Panc1 (cell line): ENCODE results near the gene CHRNA7. TPM values are rescaled to one million over a fixed set of nuclear protein-coding genes. Genes with fewer than 3 reads are reported as not detected.

Source experiments
- ATAC-seq: fragments of 200-7000 bp; cut with Tn5 transposase; 2 replicates; pipeline ENCODE4 v1.9.1; 2020; ENCODE audit warnings: mild to moderate bottlenecking, moderate library complexity
- BruUV-seq: library from RNA; stranded (reverse); fragments of 400-500 nt; replicated peaks from 2 replicates; lab custom pipeline; 2021; lab: Mats Ljungman, UMichigan
- CTCF ChIA-PET: fragments of 300-600 bp; sonication (Branson Sonifier 250); formaldehyde crosslinking; loops from one replicate; lab custom pipeline; 2022; ENCODE audit warnings: antibody characterized with exemption; lab: Charles Lee
- POLR2A ChIA-PET: fragments of 300-600 bp; sonication (Branson Sonifier 250); formaldehyde crosslinking; loops from one replicate; lab custom pipeline; 2022; ENCODE audit warnings: antibody characterized with exemption; lab: Charles Lee
- DNase-seq: peaks from one replicate; pipeline ENCODE4 v3.0.0-alpha.2; 2010; ENCODE audit warnings: low read depth, low spot score
- H3K27ac ChIP-seq: 2 replicates; pipeline ENCODE4 v1.5.1; 2011; ENCODE audit warnings: mild to moderate bottlenecking, low read length, inconsistent platforms
- H3K27me3 ChIP-seq: fragments of 200-500 bp; sonication (Bioruptor generic); 2 replicates; pipeline ENCODE4 v1.6.0; 2014; ENCODE audit warnings: low read length, inconsistent platforms; ENCODE audit not compliant: control insufficient read depth, insufficient read depth
- H3K36me3 ChIP-seq: fragments of 200-500 bp; sonication (Bioruptor generic); 2 replicates; pipeline ENCODE4 v1.5.1; 2014; ENCODE audit warnings: inconsistent platforms, mild to moderate bottlenecking, low read length, moderate library complexity; ENCODE audit not compliant: control insufficient read depth, insufficient read depth
- H3K4me1 ChIP-seq: 2 replicates; pipeline ENCODE4 v1.5.1; 2011; ENCODE audit warnings: inconsistent platforms, mild to moderate bottlenecking, low read length, moderate library complexity; ENCODE audit not compliant: control insufficient read depth, insufficient read depth
- H3K4me3 ChIP-seq, 2 experiments: 2 replicates each; pipeline ENCODE4 v1.5.1; 2011 to 2012; ENCODE audit warnings: low read depth in 2 of 2, low read length in 2 of 2, mild to moderate bottlenecking in 2 of 2, inconsistent platforms in 1 of 2, moderate library complexity in 1 of 2
- H3K9me3 ChIP-seq: fragments of 200-500 bp; sonication (Bioruptor generic); 2 replicates; pipeline ENCODE4 v1.5.1; 2014; ENCODE audit warnings: low read depth, mild to moderate bottlenecking, inconsistent platforms, low read length, moderate library complexity; ENCODE audit not compliant: control insufficient read depth, insufficient read depth
- POLR2AphosphoS5 ChIP-seq: IDR thresholded peaks from 2 replicates; pipeline ENCODE4 v1.6.1; 2012; ENCODE audit warnings: mild to moderate bottlenecking, low read depth, low read length, moderate library complexity
- SIN3A ChIP-seq: IDR thresholded peaks from 2 replicates; pipeline ENCODE4 v1.6.1; 2012; ENCODE audit warnings: low read depth, mild to moderate bottlenecking, low read length, moderate library complexity, borderline replicate concordance; ENCODE audit not compliant: insufficient read depth
- TCF7L2 ChIP-seq: IDR thresholded peaks from 2 replicates; pipeline ENCODE4 v1.6.1; 2011; ENCODE audit warnings: mild to moderate bottlenecking, low read depth, low read length, inconsistent platforms
- in situ Hi-C: cut with HindIII; loops from 2 replicates; pipeline ENCODE4 v1.10.0; 2016; ENCODE audit warnings: low sequenced_read_pairs, low pct_unique_long_range_greater_than_20kb
- intact Hi-C: fragments of 100-400 bp; cut with micrococcal nuclease; formaldehyde crosslinking; loops from one replicate; pipeline ENCODE4 v1.10.0; 2022; ENCODE audit not compliant: unreplicated experiment
- total RNA-seq: library from RNA; stranded (reverse); gene quantifications from one replicate; pipeline ENCODE4 v1.2.1, GENCODE V29; 2021; ENCODE audit not compliant: unreplicated experiment
- TF ChIP-seq, protein P1 (sequence below): fragments of 450-650 bp; IDR thresholded peaks from 2 replicates; pipeline ENCODE4 v1.5.1; 2017; ENCODE audit warnings: mild to moderate bottlenecking
- TF ChIP-seq, protein P2 (sequence below), 2 experiments: IDR thresholded peaks; 2 replicates each; pipeline ENCODE4 v1.6.1; 2011 to 2012; ENCODE audit warnings: low read depth in 2 of 2, control low read depth in 1 of 2, low read length in 1 of 2, mild to moderate bottlenecking in 1 of 2, moderate library complexity in 1 of 2; ENCODE audit not compliant: insufficient read depth in 1 of 2

The CHRNA7 gene
- total RNA-seq, 1 experiment from 2014 or later = 3.3 TPM

GRCh38 chr15:32028921-32029320 lies 1.4 kb upstream of the CHRNA7 start:
- Histone ChIP-seq H3K27ac (no peak overlapping the region), H3K4me3 (no peak overlapping the region), H3K4me1 (no peaks in the 10 kb centered on the region), H3K9me3 (no peaks in the 10 kb centered on the region), H3K36me3 (peaks cover 2% of the 10 kb centered on the region; the same call in 1 of the 2 replicates), H3K27me3 (peaks cover 21% of the 10 kb centered on the region)
- intact Hi-C loops = no loop called here
- TF ChIP-seq TCF7L2 (no peak), POLR2AphosphoS5 (no peak), SIN3A (no peak)
- TF ChIP-seq, protein P1, sequence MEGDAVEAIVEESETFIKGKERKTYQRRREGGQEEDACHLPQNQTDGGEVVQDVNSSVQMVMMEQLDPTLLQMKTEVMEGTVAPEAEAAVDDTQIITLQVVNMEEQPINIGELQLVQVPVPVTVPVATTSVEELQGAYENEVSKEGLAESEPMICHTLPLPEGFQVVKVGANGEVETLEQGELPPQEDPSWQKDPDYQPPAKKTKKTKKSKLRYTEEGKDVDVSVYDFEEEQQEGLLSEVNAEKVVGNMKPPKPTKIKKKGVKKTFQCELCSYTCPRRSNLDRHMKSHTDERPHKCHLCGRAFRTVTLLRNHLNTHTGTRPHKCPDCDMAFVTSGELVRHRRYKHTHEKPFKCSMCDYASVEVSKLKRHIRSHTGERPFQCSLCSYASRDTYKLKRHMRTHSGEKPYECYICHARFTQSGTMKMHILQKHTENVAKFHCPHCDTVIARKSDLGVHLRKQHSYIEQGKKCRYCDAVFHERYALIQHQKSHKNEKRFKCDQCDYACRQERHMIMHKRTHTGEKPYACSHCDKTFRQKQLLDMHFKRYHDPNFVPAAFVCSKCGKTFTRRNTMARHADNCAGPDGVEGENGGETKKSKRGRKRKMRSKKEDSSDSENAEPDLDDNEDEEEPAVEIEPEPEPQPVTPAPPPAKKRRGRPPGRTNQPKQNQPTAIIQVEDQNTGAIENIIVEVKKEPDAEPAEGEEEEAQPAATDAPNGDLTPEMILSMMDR = no peak
- TF ChIP-seq, protein P2, sequence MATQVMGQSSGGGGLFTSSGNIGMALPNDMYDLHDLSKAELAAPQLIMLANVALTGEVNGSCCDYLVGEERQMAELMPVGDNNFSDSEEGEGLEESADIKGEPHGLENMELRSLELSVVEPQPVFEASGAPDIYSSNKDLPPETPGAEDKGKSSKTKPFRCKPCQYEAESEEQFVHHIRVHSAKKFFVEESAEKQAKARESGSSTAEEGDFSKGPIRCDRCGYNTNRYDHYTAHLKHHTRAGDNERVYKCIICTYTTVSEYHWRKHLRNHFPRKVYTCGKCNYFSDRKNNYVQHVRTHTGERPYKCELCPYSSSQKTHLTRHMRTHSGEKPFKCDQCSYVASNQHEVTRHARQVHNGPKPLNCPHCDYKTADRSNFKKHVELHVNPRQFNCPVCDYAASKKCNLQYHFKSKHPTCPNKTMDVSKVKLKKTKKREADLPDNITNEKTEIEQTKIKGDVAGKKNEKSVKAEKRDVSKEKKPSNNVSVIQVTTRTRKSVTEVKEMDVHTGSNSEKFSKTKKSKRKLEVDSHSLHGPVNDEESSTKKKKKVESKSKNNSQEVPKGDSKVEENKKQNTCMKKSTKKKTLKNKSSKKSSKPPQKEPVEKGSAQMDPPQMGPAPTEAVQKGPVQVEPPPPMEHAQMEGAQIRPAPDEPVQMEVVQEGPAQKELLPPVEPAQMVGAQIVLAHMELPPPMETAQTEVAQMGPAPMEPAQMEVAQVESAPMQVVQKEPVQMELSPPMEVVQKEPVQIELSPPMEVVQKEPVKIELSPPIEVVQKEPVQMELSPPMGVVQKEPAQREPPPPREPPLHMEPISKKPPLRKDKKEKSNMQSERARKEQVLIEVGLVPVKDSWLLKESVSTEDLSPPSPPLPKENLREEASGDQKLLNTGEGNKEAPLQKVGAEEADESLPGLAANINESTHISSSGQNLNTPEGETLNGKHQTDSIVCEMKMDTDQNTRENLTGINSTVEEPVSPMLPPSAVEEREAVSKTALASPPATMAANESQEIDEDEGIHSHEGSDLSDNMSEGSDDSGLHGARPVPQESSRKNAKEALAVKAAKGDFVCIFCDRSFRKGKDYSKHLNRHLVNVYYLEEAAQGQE (IDR thresholded peaks at IDR 0.05; ENCODE audit: insufficient read depth in 1 of 2, low read depth in 2 of 2, low read length in 1 of 2) = no peak
- in situ Hi-C loops = no loop called here
- no peak for ATAC-seq
- CTCF ChIA-PET = interaction anchor here (0.5 to 1.3 kb wide), 2 partner anchors 51 to 294 kb away, joined by 3 to 5 read pairs; no protein-coding TSS in a partner anchor
- POLR2A ChIA-PET = no interaction called here
- no peak for DNase-seq
- BruUV-seq = no TSS peak

GRCh38 chr15:32029409-32029861 lies 880 bp upstream of the CHRNA7 start:
- ChIA-PET POLR2A (no interaction called here), CTCF (interaction anchor here (0.5 to 1.3 kb wide), 4 partner anchors 40 to 294 kb away, joined by 3 to 5 read pairs (median 3); no protein-coding TSS in a partner anchor)

More at GRCh38 chr15:32029409-32029861, 880 bp upstream of the CHRNA7 start:
- ATAC-seq (peak; percentile 56; the same call in 1 of the 2 replicates), DNase-seq (no peak)
- Histone ChIP-seq H3K27me3 (peaks cover 21% of the 10 kb centered on the region), H3K4me1 (no peaks in the 10 kb centered on the region), H3K27ac (no peak overlapping the region), H3K9me3 (no peaks in the 10 kb centered on the region), H3K4me3 (peak overlapping the region; percentile 38 to 56; a peak in 3 of 4 replicates), H3K36me3 (peaks cover 2% of the 10 kb centered on the region; the same call in 1 of the 2 replicates)
- in situ Hi-C loops (no loop called here), intact Hi-C loops (no loop called here)
- no TSS peak for BruUV-seq
- TF ChIP-seq SIN3A = no peak
- TF ChIP-seq, protein P1 = peak; percentile 64
